ENCODE data around the gene NCK1.

Gene NCK1

GRCh38 chr3:136831461-136831860 is 30.5 kb upstream of the NCK1 start:
- Histone ChIP-seq H3K4me1 (ENCODE audit: control insufficient read depth, low read length) (no peaks in the 10 kb centered on the region), H3K4me2 (ENCODE audit: low read length) (no peak overlapping the region), H3K4me3 (ENCODE audit: low read length) (no peak overlapping the region), H3K9me2 (replicated peaks; ENCODE audit: control insufficient read depth, low read length) (no peaks in the 10 kb centered on the region), H3K9me3 (ENCODE audit: control insufficient read depth, insufficient read depth, low read length) (no peaks in the 10 kb centered on the region), H3F3A (ENCODE audit: control insufficient read depth, insufficient read depth) (no peaks in the 10 kb centered on the region), H3K79me2 (ENCODE audit: control insufficient read depth, low read length) (no peaks in the 10 kb centered on the region), H3K27me3 (ENCODE audit: control insufficient read depth, low read length) (no peaks in the 10 kb centered on the region), H3K36me3 (ENCODE audit: control insufficient read depth, low read length) (no peaks in the 10 kb centered on the region), H3K27ac (ENCODE audit: low read depth, low read length) (no peak overlapping the region), H4K20me1 (ENCODE audit: control insufficient read depth, insufficient read depth, low read depth, low read length) (no peaks in the 10 kb centered on the region)
- TF ChIP-seq, protein P1, sequence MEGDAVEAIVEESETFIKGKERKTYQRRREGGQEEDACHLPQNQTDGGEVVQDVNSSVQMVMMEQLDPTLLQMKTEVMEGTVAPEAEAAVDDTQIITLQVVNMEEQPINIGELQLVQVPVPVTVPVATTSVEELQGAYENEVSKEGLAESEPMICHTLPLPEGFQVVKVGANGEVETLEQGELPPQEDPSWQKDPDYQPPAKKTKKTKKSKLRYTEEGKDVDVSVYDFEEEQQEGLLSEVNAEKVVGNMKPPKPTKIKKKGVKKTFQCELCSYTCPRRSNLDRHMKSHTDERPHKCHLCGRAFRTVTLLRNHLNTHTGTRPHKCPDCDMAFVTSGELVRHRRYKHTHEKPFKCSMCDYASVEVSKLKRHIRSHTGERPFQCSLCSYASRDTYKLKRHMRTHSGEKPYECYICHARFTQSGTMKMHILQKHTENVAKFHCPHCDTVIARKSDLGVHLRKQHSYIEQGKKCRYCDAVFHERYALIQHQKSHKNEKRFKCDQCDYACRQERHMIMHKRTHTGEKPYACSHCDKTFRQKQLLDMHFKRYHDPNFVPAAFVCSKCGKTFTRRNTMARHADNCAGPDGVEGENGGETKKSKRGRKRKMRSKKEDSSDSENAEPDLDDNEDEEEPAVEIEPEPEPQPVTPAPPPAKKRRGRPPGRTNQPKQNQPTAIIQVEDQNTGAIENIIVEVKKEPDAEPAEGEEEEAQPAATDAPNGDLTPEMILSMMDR (IDR thresholded peaks at IDR 0.05; ENCODE audit: low read depth, low read length, poor library complexity, severe bottlenecking) = no peak
- no peak for TF ChIP-seq EZH2phosphoT487 (IDR thresholded peaks at IDR 0.05; ENCODE audit: borderline replicate concordance, low read length)

DNA sequence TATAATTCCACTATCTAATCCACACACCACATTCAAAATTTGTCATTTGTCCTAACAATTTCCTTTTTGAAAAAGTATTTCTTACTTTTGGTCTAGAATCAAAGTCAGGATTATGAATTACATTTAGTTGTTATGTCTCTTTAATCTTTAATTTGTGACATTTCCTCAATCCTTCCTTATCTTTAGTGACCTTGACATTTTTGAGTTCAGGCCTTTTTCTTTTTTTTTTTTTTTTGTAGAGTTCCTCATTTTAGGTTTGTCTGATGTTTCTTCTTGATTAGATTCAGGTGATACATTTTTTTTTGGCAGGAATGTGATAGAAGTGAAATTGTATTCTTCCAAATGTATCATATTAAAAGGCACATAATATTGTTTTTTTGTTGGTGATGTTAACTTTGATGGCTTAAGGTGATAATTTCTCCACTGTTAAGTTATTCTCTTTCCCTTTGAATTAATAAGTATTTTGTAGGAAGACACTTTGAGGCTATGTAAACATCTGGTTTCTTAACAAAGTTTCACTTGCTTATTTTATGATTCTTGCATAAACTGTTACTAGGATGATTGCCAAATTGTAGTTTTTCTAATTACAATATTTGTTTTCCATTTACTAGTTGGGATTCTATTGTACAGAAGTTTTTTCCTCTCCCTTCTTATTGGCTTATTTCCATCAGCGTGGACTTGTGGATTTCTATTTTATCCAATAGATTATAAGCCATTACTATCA is 26.8 kb upstream of the NCK1 start:
- no peak overlapping the region for H3K27ac ChIP-seq (ENCODE audit: low read depth, low read length)
- peaks cover 6% of the 10 kb centered on the region for H3K36me3 ChIP-seq (ENCODE audit: control insufficient read depth, low read length)
- TF ChIP-seq, protein P1 (IDR thresholded peaks at IDR 0.05; ENCODE audit: low read depth, low read length, poor library complexity, severe bottlenecking) = no peak
- TF ChIP-seq EZH2phosphoT487 (IDR thresholded peaks at IDR 0.05; ENCODE audit: borderline replicate concordance, low read length) = no peak
- no peak overlapping the region for H3K4me3 ChIP-seq (ENCODE audit: low read length)
- H3K4me1 ChIP-seq (ENCODE audit: control insufficient read depth, low read length) = no peaks in the 10 kb centered on the region
- H3K9me3 ChIP-seq (ENCODE audit: control insufficient read depth, insufficient read depth, low read length) = no peaks in the 10 kb centered on the region
- no peaks in the 10 kb centered on the region for H4K20me1 ChIP-seq (ENCODE audit: control insufficient read depth, insufficient read depth, low read depth, low read length)
- no peaks in the 10 kb centered on the region for H3K9me2 ChIP-seq (replicated peaks; ENCODE audit: control insufficient read depth, low read length)
- H3K4me2 ChIP-seq (ENCODE audit: low read length) = no peak overlapping the region
- no peaks in the 10 kb centered on the region for H3K79me2 ChIP-seq (ENCODE audit: control insufficient read depth, low read length)
- no peaks in the 10 kb centered on the region for H3K27me3 ChIP-seq (ENCODE audit: control insufficient read depth, low read length)
- H3F3A ChIP-seq (ENCODE audit: control insufficient read depth, insufficient read depth) = peaks cover 4% of the 10 kb centered on the region; the same call in 1 of the 2 replicates

- Histone ChIP-seq H3K4me2 (ENCODE audit: low read length) (no peak overlapping the region), H3K27me3 (ENCODE audit: control insufficient read depth, low read length) (no peaks in the 10 kb centered on the region), H3K9me3 (ENCODE audit: control insufficient read depth, insufficient read depth, low read length) (no peaks in the 10 kb centered on the region), H3K9me2 (replicated peaks; ENCODE audit: control insufficient read depth, low read length) (no peaks in the 10 kb centered on the region), H3F3A (ENCODE audit: control insufficient read depth, insufficient read depth) (peaks cover 4% of the 10 kb centered on the region; the same call in 1 of the 2 replicates), H3K4me3 (ENCODE audit: low read length) (no peak overlapping the region), H3K27ac (ENCODE audit: low read depth, low read length) (no peak overlapping the region), H3K4me1 (ENCODE audit: control insufficient read depth, low read length) (no peaks in the 10 kb centered on the region), H3K79me2 (ENCODE audit: control insufficient read depth, low read length) (no peaks in the 10 kb centered on the region), H4K20me1 (ENCODE audit: control insufficient read depth, insufficient read depth, low read depth, low read length) (no peaks in the 10 kb centered on the region), H3K36me3 (ENCODE audit: control insufficient read depth, low read length) (peaks cover 7% of the 10 kb centered on the region)
- TF ChIP-seq, protein P1 (IDR thresholded peaks at IDR 0.05; ENCODE audit: low read depth, low read length, poor library complexity, severe bottlenecking) = no peak
- TF ChIP-seq EZH2phosphoT487 (IDR thresholded peaks at IDR 0.05; ENCODE audit: borderline replicate concordance, low read length) = no peak
These were observed 26.0 kb upstream of the NCK1 start for GRCh38 chr3:136835813-136836510.
